ENCODE data around the gene NUDC. TPM values are rescaled to one million over a fixed set of nuclear protein-coding genes. Genes with fewer than 3 reads are reported as not detected.
A peak's percentile ranks its signal among the peaks of the same experiment; 100 is the strongest.

Gene NUDC
- total RNA-seq, 1 donor from 2014 or later, result 49.6 TPM

- ATAC-seq (no peak), DNase-seq (no peak)
- intact Hi-C loops (cut with DNase I), result no loop called here
- no peak overlapping the region for H3K27ac ChIP-seq
- H3K27me3 ChIP-seq, result no peaks in the 10 kb centered on the region
- no peaks in the 10 kb centered on the region for H3K9me3 ChIP-seq
- no peak for TF ChIP-seq CTCF (IDR thresholded peaks at IDR 0.05)
- no peaks in the 10 kb centered on the region for H3K36me3 ChIP-seq
- H3K4me1 ChIP-seq, result no peaks in the 10 kb centered on the region
- no peak overlapping the region for H3K4me3 ChIP-seq
Measured at GRCh38 chr1:26976621-26977510, 55.3 kb downstream of the NUDC start.

GRCh38 chr1:26978901-26979300 lies 57.4 kb downstream of the NUDC start:
- H3K36me3 ChIP-seq, result no peaks in the 10 kb centered on the region
- no peak for TF ChIP-seq CTCF (IDR thresholded peaks at IDR 0.05)
- H3K4me3 ChIP-seq, result no peak overlapping the region
- no peaks in the 10 kb centered on the region for H3K27me3 ChIP-seq
- H3K27ac ChIP-seq, result no peak overlapping the region
- DNase-seq, result no peak
- peak; percentile 93 for ATAC-seq
- intact Hi-C loops (cut with DNase I), result no loop called here
- no peaks in the 10 kb centered on the region for H3K4me1 ChIP-seq
- no peaks in the 10 kb centered on the region for H3K9me3 ChIP-seq

- Histone ChIP-seq H3K27me3 (no peaks in the 10 kb centered on the region), H3K27ac (no peak overlapping the region), H3K36me3 (no peaks in the 10 kb centered on the region), H3K9me3 (no peaks in the 10 kb centered on the region), H3K4me3 (no peak overlapping the region), H3K4me1 (no peaks in the 10 kb centered on the region)
- no peak for DNase-seq
- intact Hi-C loops (cut with DNase I), result no loop called here
- no peak for TF ChIP-seq CTCF (IDR thresholded peaks at IDR 0.05)
- ATAC-seq, result no peak
Measured at GRCh38 chr1:26981146-26981846, 59.8 kb downstream of the NUDC start.

GRCh38 chr1:26983863-26984262 lies 62.3 kb downstream of the NUDC start:
- H3K9me3 ChIP-seq, result no peaks in the 10 kb centered on the region
- H3K27ac ChIP-seq, result no peak overlapping the region
- no peaks in the 10 kb centered on the region for H3K36me3 ChIP-seq
- ATAC-seq, result no peak
- TF ChIP-seq CTCF (IDR thresholded peaks at IDR 0.05), result no peak
- intact Hi-C loops (cut with DNase I), result no loop called here
- no peak overlapping the region for H3K4me3 ChIP-seq
- no peaks in the 10 kb centered on the region for H3K4me1 ChIP-seq
- H3K27me3 ChIP-seq, result no peaks in the 10 kb centered on the region
- no peak for DNase-seq

- Histone ChIP-seq H3K9me3 (no peaks in the 10 kb centered on the region), H3K27me3 (no peaks in the 10 kb centered on the region), H3K36me3 (no peaks in the 10 kb centered on the region), H3K4me1 (no peaks in the 10 kb centered on the region), H3K4me3 (no peak overlapping the region), H3K27ac (no peak overlapping the region)
- ATAC-seq (no peak), DNase-seq (no peak)
- intact Hi-C loops (cut with DNase I), result no loop called here
- no peak for TF ChIP-seq CTCF (IDR thresholded peaks at IDR 0.05)
Measured at GRCh38 chr1:26984291-26984690, 62.7 kb downstream of the NUDC start.
